ENCODE results near the gene SORCS2.

Gene SORCS2

DNA sequence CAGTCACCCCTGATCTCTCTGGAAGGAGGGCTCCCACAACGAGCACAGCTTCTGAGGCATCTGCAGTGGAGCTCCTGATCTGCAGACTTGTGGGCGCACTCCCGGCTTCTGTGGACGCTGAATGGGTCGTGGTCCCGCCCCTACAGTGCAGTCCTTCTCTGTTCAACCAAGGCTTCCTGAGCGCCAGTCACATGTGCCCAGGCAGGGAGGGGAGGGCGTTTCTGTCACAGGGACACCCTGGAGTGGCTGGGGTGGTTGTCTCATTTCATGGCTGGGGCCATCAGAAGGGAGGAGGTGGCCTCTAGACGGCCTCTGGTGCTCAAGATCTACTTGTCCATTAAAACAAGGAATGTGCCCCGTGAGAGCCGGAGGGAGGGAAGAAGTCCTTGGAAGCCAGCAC lies 309.5 kb downstream of the SORCS2 start:
- ChIA-PET CTCF (no interaction called here), POLR2A (no interaction called here)
- Histone ChIP-seq H3K4me1 (ENCODE audit: control insufficient read depth, insufficient read depth, low read length) (no peaks in the 10 kb centered on the region), H3K36me3 (ENCODE audit: control insufficient read depth in 2 of 2, insufficient read depth in 1 of 2, low read length in 2 of 2) (no peaks in the 10 kb centered on the region), H3K9me3 (ENCODE audit: control insufficient read depth, insufficient read depth, low read depth, low read length) (no peaks in the 10 kb centered on the region), H3K4me3 (ENCODE audit: low read depth, low read length) (no peak overlapping the region), H3K27ac (ENCODE audit: extremely low read depth, low read depth, low read length) (no peak overlapping the region)
- no peak for TF ChIP-seq SP3 (tag by site-specific recombination; IDR thresholded peaks at IDR 0.05)
- no peak for TF ChIP-seq EGR2 (tag by site-specific recombination; IDR thresholded peaks at IDR 0.05; ENCODE audit: low read depth)
- no peak for TF ChIP-seq ZNF558 (tag by site-specific recombination; IDR thresholded peaks at IDR 0.05)
- TF ChIP-seq ZNF362 (tag by site-specific recombination; IDR thresholded peaks at IDR 0.05): no peak
- no peak for TF ChIP-seq PRDM1 (tag by site-specific recombination; IDR thresholded peaks at IDR 0.05)
- TF ChIP-seq ZNF548 (tag by site-specific recombination; IDR thresholded peaks at IDR 0.05): no peak
- no peak for TF ChIP-seq KLF1 (tag by site-specific recombination; IDR thresholded peaks at IDR 0.05)
- no peak for TF ChIP-seq ZNF426 (tag by site-specific recombination; IDR thresholded peaks at IDR 0.05)
- no peak for TF ChIP-seq ZNF16 (tag by site-specific recombination; IDR thresholded peaks at IDR 0.05; ENCODE audit: low read depth)
- no peak for TF ChIP-seq IKZF3 (tag by site-specific recombination; IDR thresholded peaks at IDR 0.05)
- TF ChIP-seq ZNF138 (tag by site-specific recombination; IDR thresholded peaks at IDR 0.05; ENCODE audit: borderline replicate concordance): no peak
- no peak for TF ChIP-seq ZSCAN18 (tag by site-specific recombination; IDR thresholded peaks at IDR 0.05)
- no peak for TF ChIP-seq ZNF677 (tag by site-specific recombination; IDR thresholded peaks at IDR 0.05)
- TF ChIP-seq ZNF174 (tag by site-specific recombination; IDR thresholded peaks at IDR 0.05): no peak
- TF ChIP-seq ZBTB44 (tag by site-specific recombination; IDR thresholded peaks at IDR 0.05): no peak
- TF ChIP-seq ZNF529 (tag by site-specific recombination; IDR thresholded peaks at IDR 0.05; ENCODE audit: insufficient replicate concordance): no peak

DNA sequence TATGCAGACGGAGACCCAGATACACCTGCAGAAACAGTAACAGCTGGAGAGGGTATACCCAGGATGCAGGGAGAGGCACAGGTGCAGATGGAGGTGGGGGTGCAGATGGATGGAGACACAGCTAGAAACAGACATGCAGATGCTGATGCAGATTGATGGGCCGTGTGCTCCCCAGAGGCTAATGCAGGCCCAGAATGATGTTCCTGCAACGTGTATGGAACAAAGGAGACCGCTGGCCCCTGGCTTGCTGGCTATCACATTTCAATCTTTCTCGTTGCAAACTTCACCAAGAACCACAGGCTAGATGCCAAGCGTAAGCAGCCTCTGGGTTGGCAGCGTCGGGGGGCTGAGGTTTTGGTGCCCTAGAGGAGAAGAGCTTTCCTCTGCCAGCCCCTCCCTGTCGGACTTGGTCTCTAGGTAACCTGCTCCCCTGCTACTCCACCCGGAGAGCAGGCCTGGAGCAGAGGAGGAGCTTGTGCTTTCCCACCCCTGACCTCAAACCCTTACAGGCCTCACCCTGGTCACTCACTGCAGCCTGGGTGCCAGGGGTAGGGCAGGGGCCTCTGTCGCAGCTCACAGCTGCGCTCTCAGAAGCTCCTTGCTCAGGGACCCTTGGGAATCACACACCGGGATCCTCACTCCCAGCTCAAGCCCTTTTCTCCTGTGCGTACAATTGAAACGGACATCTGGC lies 311.4 kb downstream of the SORCS2 start:
- POLR2A ChIA-PET: no interaction called here
- CTCF ChIA-PET: no interaction called here
- H3K4me1 ChIP-seq (ENCODE audit: control insufficient read depth, insufficient read depth, low read length): no peaks in the 10 kb centered on the region

More for the DNA sequence above, 311.4 kb downstream of the SORCS2 start:
- Histone ChIP-seq H3K4me3 (ENCODE audit: low read depth, low read length) (no peak overlapping the region), H3K27ac (ENCODE audit: extremely low read depth, low read depth, low read length) (no peak overlapping the region), H3K9me3 (ENCODE audit: control insufficient read depth, insufficient read depth, low read depth, low read length) (no peaks in the 10 kb centered on the region), H3K36me3 (ENCODE audit: control insufficient read depth in 2 of 2, insufficient read depth in 1 of 2, low read length in 2 of 2) (no peaks in the 10 kb centered on the region)
- no peak for TF ChIP-seq ZNF341 (tag by site-specific recombination; IDR thresholded peaks at IDR 0.05; ENCODE audit: low read depth)
- TF ChIP-seq ZNF202 (tag by site-specific recombination; IDR thresholded peaks at IDR 0.05; ENCODE audit: borderline replicate concordance): no peak
- no peak for TF ChIP-seq ZBTB10 (tag by site-specific recombination; IDR thresholded peaks at IDR 0.05)
- TF ChIP-seq ZNF600 (tag by site-specific recombination; IDR thresholded peaks at IDR 0.05): no peak
- TF ChIP-seq ZSCAN4 (tag by site-specific recombination; IDR thresholded peaks at IDR 0.05): no peak
- no peak for TF ChIP-seq ZNF585B (tag by site-specific recombination; IDR thresholded peaks at IDR 0.05)
- TF ChIP-seq ZNF335 (tag by site-specific recombination; conservative IDR thresholded peaks at IDR 0.05): no peak

Measured in HEK293 (cell line).